VCaP (cell line): Measurements from ENCODE around the gene ATXN10.

ENCODE experiments used
- H3K27ac ChIP-seq: fragments of 450-650 bp; 2 replicates; pipeline ENCODE4 v1.5.1; 2017
- TF ChIP-seq, protein P1 (sequence below): fragments of 450-650 bp; conservative IDR thresholded peaks from 2 replicates; pipeline ENCODE4 v1.5.1; 2017; ENCODE audit warnings: mild to moderate bottlenecking, moderate library complexity

ATXN10 gene

DNA sequence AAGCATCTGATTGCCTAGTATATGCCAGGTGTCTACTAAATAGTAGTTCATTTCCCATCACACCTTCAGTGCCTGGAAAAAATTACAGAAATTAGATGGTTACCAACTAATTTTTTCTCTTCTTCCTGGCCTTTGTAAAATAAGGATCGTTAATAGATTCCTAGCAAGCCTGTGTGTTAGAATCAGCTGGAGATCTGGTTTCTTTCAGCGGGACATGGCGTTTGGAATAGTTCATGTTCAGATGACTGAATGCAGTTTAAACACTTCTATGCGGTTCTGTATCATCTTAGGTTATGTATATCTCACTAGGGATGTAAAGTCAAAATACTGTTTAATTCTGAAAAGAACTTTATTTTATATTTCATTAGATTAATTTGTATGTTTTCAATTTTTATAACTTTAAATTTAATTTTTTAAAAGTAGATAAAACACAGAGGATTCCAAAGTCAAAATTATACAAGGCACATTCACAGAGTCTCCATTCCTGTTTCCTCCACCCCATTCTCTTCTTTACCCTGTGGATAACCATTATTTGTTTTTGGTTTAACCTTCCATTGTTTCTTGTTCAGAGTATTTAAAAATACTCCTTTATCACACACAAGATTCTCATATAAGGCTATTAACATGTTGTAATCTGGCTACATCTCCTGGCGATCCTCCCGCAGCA lies 132.8 kb downstream of the ATXN10 start:
- TF ChIP-seq, protein P1, sequence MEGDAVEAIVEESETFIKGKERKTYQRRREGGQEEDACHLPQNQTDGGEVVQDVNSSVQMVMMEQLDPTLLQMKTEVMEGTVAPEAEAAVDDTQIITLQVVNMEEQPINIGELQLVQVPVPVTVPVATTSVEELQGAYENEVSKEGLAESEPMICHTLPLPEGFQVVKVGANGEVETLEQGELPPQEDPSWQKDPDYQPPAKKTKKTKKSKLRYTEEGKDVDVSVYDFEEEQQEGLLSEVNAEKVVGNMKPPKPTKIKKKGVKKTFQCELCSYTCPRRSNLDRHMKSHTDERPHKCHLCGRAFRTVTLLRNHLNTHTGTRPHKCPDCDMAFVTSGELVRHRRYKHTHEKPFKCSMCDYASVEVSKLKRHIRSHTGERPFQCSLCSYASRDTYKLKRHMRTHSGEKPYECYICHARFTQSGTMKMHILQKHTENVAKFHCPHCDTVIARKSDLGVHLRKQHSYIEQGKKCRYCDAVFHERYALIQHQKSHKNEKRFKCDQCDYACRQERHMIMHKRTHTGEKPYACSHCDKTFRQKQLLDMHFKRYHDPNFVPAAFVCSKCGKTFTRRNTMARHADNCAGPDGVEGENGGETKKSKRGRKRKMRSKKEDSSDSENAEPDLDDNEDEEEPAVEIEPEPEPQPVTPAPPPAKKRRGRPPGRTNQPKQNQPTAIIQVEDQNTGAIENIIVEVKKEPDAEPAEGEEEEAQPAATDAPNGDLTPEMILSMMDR, result no peak
- no peak overlapping the region for H3K27ac ChIP-seq

DNA sequence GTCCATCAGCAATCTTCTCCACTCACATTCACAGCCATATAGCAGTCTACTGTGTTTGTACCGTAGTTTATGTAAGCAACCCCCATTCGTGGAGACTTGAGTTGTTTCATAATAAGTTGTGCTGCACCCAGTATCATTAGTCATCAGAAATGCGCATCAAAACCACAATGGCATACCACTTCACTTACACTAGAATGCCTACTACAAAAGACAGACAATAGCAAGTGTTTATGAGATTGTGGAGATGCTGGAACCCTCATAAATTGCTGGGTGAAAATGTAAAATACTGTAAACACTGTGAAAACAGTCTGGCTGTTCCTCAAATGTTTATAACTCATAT lies 133.3 kb downstream of the ATXN10 start:
- H3K27ac ChIP-seq, result no peak overlapping the region
- TF ChIP-seq, protein P1, result no peak

- no peak overlapping the region for H3K27ac ChIP-seq
- TF ChIP-seq, protein P1, result no peak
Measured at GRCh38 chr22:45805413-45805812, 133.8 kb downstream of the ATXN10 start.

- no peak overlapping the region for H3K27ac ChIP-seq
- TF ChIP-seq, protein P1, result no peak
Measured at GRCh38 chr22:45807156-45807915, 135.7 kb downstream of the ATXN10 start.

DNA sequence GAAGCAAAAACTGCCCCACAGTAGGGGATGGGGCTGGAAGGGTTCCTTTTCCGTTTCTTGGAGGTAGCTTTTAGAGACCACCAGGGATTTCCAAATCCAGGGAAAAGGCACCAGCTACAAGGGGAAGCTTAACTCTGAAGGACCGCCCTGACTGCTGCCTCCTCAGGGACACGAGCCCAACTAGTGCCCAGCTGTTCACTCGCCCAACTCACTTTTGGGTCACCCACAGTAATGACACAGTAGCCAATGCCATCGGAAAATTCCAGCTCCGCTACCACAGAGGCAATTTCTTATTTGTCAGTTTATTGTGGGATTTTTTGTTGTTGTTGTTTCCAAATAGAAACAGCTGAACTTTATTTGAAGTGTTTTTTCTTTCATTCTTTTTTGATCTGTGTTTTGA lies 141.3 kb downstream of the ATXN10 start:
- TF ChIP-seq, protein P1, result no peak
- no peak overlapping the region for H3K27ac ChIP-seq

GRCh38 chr22:45814198-45814597 lies 142.6 kb downstream of the ATXN10 start:
- no peak overlapping the region for H3K27ac ChIP-seq
- TF ChIP-seq, protein P1, result no peak

DNA sequence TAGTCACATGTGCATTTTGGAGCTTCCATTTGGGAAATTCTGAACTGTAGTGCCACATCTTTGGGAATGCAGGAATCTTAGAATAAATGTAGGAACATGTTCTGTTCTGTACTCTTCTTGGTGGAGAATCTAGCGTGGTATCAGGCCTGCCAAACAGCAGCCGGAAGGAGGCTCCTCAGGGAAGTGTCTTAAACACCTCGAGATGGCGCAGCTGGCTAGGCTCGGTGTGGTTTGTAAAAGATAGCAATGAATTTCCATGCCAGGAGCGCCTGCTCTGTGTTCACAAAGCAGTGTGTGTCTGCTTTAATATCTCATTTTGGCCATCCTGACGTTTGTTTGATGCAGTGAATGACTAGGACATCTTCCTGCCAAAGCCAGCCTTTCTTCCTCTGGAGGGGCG lies 145.1 kb downstream of the ATXN10 start:
- TF ChIP-seq, protein P1, result no peak
- no peak overlapping the region; the same call in 1 of the 2 replicates for H3K27ac ChIP-seq
